K562 (cell line): ENCODE results near the gene ERBB3. TPM values are rescaled to one million over a fixed set of nuclear protein-coding genes. Genes with fewer than 3 reads are reported as not detected.

Source experiments
- EHMT2 ChIP-seq: fragments of 450-650 bp; IDR thresholded peaks from 2 replicates; pipeline ENCODE4 v1.6.1; 2018; ENCODE audit warnings: antibody characterized with exemption
- ESRRA ChIP-seq: fragments of 450-650 bp; IDR thresholded peaks from 2 replicates; pipeline ENCODE4 v1.6.1; 2014; ENCODE audit warnings: low read depth, mild to moderate bottlenecking, moderate library complexity, borderline replicate concordance
- GATAD2A ChIP-seq: fragments of 450-650 bp; IDR thresholded peaks from 2 replicates; pipeline ENCODE4 v1.6.1; 2017
- JUN ChIP-seq, 2 experiments: sonication (generic) in 1 of 2; formaldehyde crosslinking in 1 of 2; IDR thresholded peaks; 2 replicates each; pipeline versions ENCODE4 v1.6.1 to v1.8.0; 2012 to 2022; ENCODE audit warnings: borderline replicate concordance in 2 of 2, mild to moderate bottlenecking in 2 of 2, improper control_type of control experiment in 1 of 2, low read depth in 1 of 2, low read length in 1 of 2, missing genetic modification reagents in 1 of 2
- MAFF ChIP-seq: IDR thresholded peaks from 2 replicates; pipeline ENCODE4 v1.6.1; 2012; ENCODE audit warnings: low read length, improper control_type of control experiment
- PHTF2 ChIP-seq: fragments of 250-450 bp; sonication (Bioruptor Pico); IDR thresholded peaks from 2 replicates; pipeline ENCODE4 v1.5.0; 2021; ENCODE audit warnings: mild to moderate bottlenecking
- PURB ChIP-seq: sonication (generic); formaldehyde crosslinking; IDR thresholded peaks from 2 replicates; pipeline ENCODE4 v1.9.0; 2021; ENCODE audit warnings: low read depth, mild to moderate bottlenecking, missing genetic modification reagents
- RBM25 ChIP-seq: fragments of 200-400 bp; formaldehyde crosslinking; IDR thresholded peaks from 2 replicates; pipeline ENCODE4 v1.6.1; 2018; ENCODE audit warnings: low read length, low read depth, moderate library complexity; ENCODE audit not compliant: severe bottlenecking
- SETDB1 ChIP-seq: IDR thresholded peaks from one replicate; pipeline ENCODE4 v1.6.1; 2012; ENCODE audit warnings: low read length, control low read depth, inconsistent platforms
- polyA plus RNA-seq, 8 experiments: library from polyadenylated mRNA; depleted of rRNA in 4 of 8; stranded (reverse) in 5 of 8; unstranded in 3 of 8; fragments of >200 nt; fragmentation: Nextera tagmentation in 2 of 8; fragmentation: Illumina TruSeq in 1 of 8; extraction: Ambion mirVana in 2 of 8; extraction: Trizol in 1 of 8; gene quantifications; 2 replicates each; pipeline versions ENCODE4 v1.2.1 to v1.2.3, GENCODE V29; 2011 to 2014; ENCODE audit warnings: inconsistent platforms in 1 of 8, missing spikeins in 1 of 8
- total RNA-seq, 7 experiments: library from RNA; depleted of rRNA in 6 of 7; stranded (reverse); fragments of >200 nt in 6 of 7; fragmentation: Illumina TruSeq in 2 of 7; extraction: Trizol in 2 of 7; gene quantifications; 2 replicates each; pipeline versions ENCODE4 v1.2.1 to v1.2.3, GENCODE V29; 2011 to 2021; ENCODE audit warnings: low replicate concordance in 1 of 7
- TF ChIP-seq, protein P1 (sequence below): fragments of 450-650 bp; IDR thresholded peaks from 2 replicates; pipeline ENCODE4 v1.6.1; 2016; ENCODE audit warnings: low read depth
- TF ChIP-seq, protein P2 (sequence below): fragments of 250-450 bp; sonication (Bioruptor Pico); IDR thresholded peaks from 2 replicates; pipeline ENCODE4 v1.8.0; 2021; ENCODE audit warnings: moderate library complexity, mild to moderate bottlenecking, inconsistent platforms
- TF ChIP-seq, protein P3 (sequence below): fragments of 450-650 bp; IDR thresholded peaks from 2 replicates; pipeline ENCODE4 v1.6.1; 2017; ENCODE audit warnings: antibody characterized with exemption
- TF ChIP-seq, protein P4 (sequence below), 2 experiments: fragments of 450-650 bp; IDR thresholded peaks; 2 replicates each; pipeline ENCODE4 v1.6.1; 2018; ENCODE audit warnings: mild to moderate bottlenecking in 2 of 2, low read depth in 1 of 2; ENCODE audit not compliant: partially characterized antibody in 2 of 2

Gene ERBB3
- total and polyA plus RNA-seq, 9 of the 15 experiments (the other 6 are each of a cell fraction or from before 2014, with no cell fraction given), result 1.5 to 5.4 (median 3.8) TPM

DNA sequence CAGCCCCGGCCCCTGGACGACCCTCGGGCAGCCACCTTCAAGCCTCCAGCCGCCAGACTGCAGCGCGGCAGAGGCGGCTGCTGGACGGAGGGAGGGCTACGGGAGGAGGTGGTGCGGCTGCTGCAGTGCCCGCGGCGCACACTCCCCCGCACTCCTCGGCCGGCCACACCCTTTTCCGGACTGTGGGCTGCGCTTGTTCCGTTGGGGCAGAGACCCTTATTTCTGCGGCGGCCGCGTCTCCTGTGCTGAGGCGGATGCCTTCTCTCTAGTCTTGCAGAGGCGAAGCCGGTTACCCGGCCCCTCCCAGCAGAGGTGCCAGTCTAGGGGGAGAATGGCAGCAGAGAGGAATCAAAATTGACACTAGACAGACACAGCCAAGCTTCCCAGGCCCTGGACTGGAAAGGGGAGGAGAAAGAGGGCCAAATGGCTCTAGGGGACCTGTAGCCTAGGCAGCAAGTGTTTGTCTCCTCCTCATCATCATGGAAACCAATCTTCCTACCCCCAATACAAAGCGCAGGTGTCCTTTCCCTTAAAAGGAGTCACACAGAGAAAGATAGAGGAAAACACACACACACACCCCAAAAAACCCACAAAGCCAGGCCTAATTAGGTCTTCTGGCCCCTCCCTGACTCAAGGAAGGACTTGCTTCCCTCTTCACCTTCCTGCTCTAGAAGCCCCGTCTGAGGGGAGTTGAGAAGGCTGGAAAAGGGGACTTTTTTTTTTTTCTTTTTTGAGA is 49.4 kb downstream of the ERBB3 start (continued):
- TF ChIP-seq, protein P1, sequence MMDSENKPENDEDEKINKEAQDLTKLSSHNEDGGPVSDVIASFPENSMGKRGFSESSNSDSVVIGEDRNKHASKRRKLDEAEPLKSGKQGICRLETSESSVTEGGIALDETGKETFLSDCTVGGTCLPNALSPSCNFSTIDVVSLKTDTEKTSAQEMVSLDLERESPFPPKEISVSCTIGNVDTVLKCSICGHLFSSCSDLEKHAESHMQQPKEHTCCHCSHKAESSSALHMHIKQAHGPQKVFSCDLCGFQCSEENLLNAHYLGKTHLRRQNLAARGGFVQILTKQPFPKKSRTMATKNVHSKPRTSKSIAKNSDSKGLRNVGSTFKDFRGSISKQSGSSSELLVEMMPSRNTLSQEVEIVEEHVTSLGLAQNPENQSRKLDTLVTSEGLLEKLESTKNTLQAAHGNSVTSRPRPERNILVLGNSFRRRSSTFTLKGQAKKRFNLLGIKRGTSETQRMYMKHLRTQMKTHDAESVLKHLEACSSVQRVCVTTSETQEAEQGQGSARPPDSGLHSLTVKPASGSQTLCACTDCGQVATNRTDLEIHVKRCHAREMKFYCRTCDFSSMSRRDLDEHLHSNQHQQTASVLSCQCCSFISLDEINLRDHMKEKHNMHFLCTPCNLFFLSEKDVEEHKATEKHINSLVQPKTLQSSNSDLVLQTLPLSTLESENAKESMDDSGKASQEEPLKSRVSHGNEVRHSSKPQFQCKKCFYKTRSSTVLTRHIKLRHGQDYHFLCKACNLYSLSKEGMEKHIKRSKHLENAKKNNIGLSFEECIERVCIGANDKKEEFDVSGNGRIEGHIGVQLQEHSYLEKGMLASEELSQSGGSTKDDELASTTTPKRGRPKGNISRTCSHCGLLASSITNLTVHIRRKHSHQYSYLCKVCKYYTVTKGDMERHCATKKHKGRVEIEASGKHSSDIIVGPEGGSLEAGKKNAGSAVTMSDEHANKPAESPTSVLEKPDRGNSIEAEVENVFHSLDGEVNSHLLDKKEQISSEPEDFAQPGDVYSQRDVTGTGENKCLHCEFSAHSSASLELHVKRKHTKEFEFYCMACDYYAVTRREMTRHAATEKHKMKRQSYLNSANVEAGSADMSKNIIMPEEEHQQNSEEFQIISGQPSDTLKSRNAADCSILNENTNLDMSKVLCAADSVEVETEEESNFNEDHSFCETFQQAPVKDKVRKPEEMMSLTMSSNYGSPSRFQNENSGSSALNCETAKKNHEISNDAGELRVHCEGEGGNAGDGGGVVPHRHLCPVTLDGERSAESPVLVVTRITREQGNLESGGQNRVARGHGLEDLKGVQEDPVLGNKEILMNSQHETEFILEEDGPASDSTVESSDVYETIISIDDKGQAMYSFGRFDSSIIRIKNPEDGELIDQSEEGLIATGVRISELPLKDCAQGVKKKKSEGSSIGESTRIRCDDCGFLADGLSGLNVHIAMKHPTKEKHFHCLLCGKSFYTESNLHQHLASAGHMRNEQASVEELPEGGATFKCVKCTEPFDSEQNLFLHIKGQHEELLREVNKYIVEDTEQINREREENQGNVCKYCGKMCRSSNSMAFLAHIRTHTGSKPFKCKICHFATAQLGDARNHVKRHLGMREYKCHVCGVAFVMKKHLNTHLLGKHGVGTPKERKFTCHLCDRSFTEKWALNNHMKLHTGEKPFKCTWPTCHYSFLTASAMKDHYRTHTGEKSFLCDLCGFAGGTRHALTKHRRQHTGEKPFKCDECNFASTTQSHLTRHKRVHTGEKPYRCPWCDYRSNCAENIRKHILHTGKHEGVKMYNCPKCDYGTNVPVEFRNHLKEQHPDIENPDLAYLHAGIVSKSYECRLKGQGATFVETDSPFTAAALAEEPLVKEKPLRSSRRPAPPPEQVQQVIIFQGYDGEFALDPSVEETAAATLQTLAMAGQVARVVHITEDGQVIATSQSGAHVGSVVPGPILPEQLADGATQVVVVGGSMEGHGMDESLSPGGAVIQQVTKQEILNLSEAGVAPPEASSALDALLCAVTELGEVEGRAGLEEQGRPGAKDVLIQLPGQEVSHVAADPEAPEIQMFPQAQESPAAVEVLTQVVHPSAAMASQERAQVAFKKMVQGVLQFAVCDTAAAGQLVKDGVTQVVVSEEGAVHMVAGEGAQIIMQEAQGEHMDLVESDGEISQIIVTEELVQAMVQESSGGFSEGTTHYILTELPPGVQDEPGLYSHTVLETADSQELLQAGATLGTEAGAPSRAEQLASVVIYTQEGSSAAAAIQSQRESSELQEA, result no peak
- TF ChIP-seq MAFF (no peak), PHTF2 (CRISPR knock-in tag) (no peak), JUN (IDR thresholded peaks at IDR 0.05; ENCODE audit: borderline replicate concordance, low read depth, low read length) (no peak), JUN (CRISPR knock-in tag; IDR thresholded peaks at IDR 0.05; ENCODE audit: borderline replicate concordance) (no peak), GATAD2A (0 out of 2 replicates have a peak, but pooled peaks have one; percentile 35), EHMT2 (no peak), RBM25 (no peak), ESRRA (peak; percentile 43; the same call in 1 of the 2 replicates), PURB (CRISPR knock-in tag) (no peak), SETDB1 (no peak)
- TF ChIP-seq, protein P2, sequence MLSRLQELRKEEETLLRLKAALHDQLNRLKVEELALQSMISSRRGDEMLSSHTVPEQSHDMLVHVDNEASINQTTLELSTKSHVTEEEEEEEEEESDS, result no peak
- TF ChIP-seq, protein P3, sequence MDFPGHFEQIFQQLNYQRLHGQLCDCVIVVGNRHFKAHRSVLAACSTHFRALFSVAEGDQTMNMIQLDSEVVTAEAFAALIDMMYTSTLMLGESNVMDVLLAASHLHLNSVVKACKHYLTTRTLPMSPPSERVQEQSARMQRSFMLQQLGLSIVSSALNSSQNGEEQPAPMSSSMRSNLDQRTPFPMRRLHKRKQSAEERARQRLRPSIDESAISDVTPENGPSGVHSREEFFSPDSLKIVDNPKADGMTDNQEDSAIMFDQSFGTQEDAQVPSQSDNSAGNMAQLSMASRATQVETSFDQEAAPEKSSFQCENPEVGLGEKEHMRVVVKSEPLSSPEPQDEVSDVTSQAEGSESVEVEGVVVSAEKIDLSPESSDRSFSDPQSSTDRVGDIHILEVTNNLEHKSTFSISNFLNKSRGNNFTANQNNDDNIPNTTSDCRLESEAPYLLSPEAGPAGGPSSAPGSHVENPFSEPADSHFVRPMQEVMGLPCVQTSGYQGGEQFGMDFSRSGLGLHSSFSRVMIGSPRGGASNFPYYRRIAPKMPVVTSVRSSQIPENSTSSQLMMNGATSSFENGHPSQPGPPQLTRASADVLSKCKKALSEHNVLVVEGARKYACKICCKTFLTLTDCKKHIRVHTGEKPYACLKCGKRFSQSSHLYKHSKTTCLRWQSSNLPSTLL, result no peak
- TF ChIP-seq, protein P4, sequence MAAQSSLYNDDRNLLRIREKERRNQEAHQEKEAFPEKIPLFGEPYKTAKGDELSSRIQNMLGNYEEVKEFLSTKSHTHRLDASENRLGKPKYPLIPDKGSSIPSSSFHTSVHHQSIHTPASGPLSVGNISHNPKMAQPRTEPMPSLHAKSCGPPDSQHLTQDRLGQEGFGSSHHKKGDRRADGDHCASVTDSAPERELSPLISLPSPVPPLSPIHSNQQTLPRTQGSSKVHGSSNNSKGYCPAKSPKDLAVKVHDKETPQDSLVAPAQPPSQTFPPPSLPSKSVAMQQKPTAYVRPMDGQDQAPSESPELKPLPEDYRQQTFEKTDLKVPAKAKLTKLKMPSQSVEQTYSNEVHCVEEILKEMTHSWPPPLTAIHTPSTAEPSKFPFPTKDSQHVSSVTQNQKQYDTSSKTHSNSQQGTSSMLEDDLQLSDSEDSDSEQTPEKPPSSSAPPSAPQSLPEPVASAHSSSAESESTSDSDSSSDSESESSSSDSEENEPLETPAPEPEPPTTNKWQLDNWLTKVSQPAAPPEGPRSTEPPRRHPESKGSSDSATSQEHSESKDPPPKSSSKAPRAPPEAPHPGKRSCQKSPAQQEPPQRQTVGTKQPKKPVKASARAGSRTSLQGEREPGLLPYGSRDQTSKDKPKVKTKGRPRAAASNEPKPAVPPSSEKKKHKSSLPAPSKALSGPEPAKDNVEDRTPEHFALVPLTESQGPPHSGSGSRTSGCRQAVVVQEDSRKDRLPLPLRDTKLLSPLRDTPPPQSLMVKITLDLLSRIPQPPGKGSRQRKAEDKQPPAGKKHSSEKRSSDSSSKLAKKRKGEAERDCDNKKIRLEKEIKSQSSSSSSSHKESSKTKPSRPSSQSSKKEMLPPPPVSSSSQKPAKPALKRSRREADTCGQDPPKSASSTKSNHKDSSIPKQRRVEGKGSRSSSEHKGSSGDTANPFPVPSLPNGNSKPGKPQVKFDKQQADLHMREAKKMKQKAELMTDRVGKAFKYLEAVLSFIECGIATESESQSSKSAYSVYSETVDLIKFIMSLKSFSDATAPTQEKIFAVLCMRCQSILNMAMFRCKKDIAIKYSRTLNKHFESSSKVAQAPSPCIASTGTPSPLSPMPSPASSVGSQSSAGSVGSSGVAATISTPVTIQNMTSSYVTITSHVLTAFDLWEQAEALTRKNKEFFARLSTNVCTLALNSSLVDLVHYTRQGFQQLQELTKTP (IDR thresholded peaks at IDR 0.05; ENCODE audit: low read depth in 1 of 2, partially characterized antibody in 2 of 2), result peak in 1 of 2 experiments; percentile 6
